ENCODE data around the gene PID1.

GRCh38 chr2:229089776-229090175, 181.3 kb downstream of the PID1 start:
- TF ChIP-seq NFIC (IDR thresholded peaks at IDR 0.05; ENCODE audit: borderline replicate concordance) (no peak), USF1 (IDR thresholded peaks at IDR 0.05; ENCODE audit: borderline replicate concordance, low read depth) (no peak), EP300 (IDR thresholded peaks at IDR 0.05; ENCODE audit: borderline replicate concordance in 1 of 2, low read depth in 1 of 2, low read length in 1 of 2) (no peak), RXRA (IDR thresholded peaks at IDR 0.05; ENCODE audit: borderline replicate concordance, low read depth) (no peak), MAX (IDR thresholded peaks at IDR 0.05; ENCODE audit: low read depth) (no peak), YY1 (IDR thresholded peaks at IDR 0.05; ENCODE audit: low read depth) (no peak), SMC3 (IDR thresholded peaks at IDR 0.05; ENCODE audit: low read depth, low read length) (no peak)
- TF ChIP-seq, protein P1, sequence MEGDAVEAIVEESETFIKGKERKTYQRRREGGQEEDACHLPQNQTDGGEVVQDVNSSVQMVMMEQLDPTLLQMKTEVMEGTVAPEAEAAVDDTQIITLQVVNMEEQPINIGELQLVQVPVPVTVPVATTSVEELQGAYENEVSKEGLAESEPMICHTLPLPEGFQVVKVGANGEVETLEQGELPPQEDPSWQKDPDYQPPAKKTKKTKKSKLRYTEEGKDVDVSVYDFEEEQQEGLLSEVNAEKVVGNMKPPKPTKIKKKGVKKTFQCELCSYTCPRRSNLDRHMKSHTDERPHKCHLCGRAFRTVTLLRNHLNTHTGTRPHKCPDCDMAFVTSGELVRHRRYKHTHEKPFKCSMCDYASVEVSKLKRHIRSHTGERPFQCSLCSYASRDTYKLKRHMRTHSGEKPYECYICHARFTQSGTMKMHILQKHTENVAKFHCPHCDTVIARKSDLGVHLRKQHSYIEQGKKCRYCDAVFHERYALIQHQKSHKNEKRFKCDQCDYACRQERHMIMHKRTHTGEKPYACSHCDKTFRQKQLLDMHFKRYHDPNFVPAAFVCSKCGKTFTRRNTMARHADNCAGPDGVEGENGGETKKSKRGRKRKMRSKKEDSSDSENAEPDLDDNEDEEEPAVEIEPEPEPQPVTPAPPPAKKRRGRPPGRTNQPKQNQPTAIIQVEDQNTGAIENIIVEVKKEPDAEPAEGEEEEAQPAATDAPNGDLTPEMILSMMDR (IDR thresholded peaks at IDR 0.05) = no peak
